Activated CD4-positive, alpha-beta T cell treated with anti-CD3 and anti-CD28 coated beads for 4 hours (primary cell): ENCODE data around the gene CDKL2.

Experiments
- DNase-seq, 2 donors: peaks; one replicate each; pipeline ENCODE4 v3.0.0-alpha.2; 2020

Gene CDKL2

DNA sequence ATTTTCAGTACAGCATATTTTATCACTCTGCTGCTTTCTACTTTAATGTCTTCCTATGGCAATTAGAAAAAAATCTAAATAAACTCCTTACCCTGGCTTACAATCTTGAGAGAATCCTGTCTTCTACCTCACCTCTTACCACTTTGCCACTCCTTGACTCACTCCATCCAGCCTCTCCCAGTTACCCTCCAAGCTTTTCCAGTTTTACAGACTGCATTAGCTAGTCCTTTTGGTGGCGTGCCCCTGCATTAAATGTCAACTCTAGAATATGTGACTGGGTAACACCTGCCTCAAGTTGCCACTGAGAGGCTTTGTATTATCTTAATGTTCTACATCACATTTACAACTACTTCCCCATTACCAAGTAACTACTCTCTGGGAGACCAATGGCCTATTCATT is 7.5 kb upstream of the CDKL2 start:
- DNase-seq: no peak

DNA sequence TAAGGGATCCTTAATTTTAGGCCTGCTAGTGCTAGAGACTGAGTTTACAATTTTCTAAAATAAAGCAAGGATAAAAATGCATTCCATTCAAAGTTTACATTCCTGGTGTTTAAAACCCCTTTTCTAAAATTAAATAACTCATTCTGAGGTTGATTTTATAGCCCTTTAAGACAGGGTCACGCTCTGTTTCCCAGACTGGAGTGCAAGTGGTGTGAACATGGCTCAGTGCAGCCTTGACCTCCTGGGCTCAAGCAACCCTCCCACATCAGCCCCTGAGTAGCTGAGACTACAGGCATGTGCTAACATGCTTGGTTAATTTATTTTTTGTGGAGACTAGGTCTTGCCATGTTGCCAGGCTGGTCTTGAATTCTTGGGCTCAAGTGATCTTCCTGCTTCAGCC is 6.8 kb upstream of the CDKL2 start:
- no peak for DNase-seq

DNA sequence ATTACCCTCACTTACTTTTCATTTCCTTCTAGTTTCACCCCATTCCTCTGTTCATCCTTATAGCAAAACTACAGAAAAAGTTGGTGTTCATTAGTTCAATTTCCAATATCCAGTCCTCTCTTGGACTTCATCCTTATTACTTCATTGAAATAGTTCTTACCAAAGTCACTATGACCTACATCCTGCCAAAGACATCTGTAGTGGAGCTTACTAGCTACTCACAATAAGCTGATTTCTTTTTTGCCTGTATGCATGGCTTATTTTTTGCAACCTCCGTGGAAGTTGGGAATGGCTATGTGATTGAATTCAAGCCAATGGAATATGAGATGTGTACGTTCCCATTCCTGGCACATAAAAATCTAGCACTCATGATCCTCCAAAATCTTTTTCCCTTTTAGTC is 4.6 kb upstream of the CDKL2 start:
- DNase-seq: no peak

DNA sequence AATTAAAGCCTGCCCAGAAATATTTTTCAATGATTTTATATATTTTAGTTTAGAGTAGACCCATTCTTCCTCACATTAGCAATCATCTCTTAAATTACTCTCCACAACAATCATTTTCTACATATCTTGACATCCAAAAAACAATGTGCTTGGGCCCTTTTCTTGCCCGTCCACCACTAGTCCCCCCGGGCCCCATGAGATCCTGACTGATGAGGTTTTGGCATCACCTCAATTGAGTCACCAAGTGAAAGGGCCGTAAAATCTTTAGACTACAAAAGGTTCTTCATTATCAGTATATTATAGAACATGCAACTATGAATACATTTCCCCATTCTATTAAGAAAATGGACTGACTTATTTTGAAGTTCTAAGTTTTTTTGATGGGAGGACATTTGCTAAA is 4.0 kb upstream of the CDKL2 start:
- no peak for DNase-seq

DNA sequence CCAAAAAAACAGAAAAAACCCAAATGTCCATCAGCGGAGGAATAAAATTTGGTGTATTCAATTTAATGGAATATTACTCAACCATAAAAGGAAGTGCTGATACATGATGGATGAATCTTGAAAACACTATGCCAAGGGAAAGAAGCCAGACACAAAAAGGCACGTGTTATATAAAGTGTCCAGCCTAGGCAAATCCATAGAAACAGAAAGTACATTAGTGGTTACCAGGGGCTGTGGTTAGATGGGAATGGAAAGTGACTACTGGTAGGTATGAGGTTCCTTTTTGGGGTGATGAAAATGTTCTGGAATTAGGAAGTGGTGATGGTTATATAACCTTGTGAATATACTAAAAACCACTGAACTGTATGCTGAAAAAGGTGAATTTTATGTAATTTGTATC is 3.5 kb upstream of the CDKL2 start:
- DNase-seq: no peak

DNA sequence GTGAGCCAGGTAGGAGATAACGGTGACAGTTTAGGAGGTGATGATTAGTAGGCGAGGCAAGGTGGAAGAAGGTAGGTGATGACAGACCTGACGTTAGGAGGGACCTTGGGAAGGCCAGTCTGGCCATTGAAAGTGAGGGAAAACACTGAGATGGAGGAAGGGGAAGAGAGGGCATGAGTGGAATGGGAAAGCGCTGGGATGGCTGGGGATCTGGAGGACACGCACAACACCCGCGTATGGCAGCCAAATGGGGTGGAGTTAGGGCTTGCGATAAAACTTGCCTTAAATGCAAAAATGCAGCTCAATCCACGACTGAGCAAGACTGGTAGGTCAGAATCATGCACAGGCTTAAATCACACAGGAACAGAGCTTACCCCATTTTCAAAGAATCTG is 605 bp upstream of the CDKL2 start:
- DNase-seq: no peak

DNA sequence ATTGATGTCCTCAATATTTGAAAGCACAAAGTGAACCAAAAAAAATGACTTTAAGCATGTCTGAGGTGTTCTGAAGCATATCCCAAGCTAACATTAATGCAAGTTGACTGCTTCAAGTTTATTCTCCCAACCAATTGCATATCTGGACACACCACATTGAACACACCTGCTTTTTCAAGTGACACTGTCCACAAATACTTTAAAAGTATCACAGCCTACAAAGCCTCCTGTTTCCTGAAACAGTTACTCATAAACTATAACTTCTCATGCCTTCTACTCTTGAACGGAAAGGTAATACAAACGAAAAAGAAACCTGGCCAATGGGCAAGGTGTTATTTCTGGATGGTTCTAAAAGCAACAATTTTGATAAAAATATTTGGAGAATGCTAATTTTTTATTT is 1.1 kb downstream of the CDKL2 start:
- DNase-seq: no peak

DNA sequence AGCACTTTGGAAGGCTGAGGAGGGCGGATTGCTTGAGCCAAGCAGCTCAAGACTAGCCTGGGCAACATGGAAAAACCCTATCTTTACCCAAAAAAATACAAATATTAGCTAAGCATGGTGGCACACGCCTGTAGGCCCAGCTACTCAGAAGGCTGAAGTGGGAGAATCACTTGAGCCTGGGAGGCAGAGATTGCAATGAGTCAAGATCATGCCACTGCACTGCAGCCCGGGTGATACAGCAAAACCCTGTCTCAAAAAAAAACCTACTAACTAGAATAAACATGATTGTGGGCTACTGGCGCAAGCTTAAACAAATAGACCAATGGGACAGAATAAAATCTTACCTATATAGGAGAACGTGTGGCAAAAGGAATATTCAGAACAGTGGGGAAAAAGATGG is 7.3 kb downstream of the CDKL2 start:
- no peak for DNase-seq

DNA sequence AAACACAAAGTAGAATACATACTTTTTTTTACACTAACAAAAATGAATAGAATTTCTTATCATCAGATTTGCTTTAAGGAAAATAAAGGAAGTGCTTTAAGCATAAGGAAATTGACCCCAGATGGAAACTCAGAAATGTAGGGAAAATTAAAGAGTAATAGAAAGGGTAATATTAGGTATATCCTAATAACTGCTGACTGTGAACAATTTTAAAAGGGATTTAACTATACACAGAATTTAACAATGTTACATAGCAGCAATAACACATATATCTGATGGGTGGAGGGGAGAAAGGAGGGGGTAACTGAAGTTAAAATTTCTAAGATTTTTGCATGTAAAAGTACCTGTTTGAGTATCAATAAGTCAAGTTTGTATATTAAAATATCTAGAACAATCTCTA is 8.6 kb downstream of the CDKL2 start:
- no peak for DNase-seq

DNA sequence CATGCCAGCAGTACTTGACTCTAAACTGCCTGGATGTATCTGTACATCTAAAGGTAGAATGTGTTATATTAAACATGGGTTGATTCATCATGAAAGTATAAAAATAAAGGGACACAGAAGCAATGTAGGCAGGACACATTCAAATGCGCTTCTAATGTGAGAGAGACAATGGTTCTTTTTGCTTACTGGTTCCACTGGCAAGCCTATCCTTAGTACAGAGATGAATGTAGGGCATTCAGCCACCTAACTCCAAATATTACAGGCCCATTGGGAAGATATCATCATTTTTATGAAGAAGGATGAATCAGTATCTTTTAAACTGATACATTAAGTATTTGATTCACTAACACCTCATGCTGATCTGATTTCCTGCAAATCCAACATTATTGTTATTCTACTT is 18.0 kb downstream of the CDKL2 start:
- DNase-seq: no peak

DNA sequence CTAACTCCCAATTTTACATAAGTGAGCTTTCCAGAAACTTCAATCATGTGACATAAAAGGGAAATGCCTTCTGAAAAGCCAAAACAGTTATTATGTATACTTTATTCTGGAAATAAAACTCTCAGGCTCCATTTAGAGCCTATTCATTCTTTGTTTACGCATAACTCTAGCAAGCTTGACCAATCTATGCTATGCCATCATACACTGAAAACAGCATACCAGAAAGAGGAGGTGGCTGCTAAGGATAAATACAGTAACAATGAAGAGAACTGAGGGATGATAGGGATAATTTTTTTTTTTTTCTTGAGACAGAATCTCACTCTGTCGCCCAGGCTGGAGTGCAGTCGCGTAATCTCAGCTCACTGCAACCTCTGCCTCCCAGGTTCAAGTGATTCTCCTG is 24.4 kb downstream of the CDKL2 start:
- no peak for DNase-seq

DNA sequence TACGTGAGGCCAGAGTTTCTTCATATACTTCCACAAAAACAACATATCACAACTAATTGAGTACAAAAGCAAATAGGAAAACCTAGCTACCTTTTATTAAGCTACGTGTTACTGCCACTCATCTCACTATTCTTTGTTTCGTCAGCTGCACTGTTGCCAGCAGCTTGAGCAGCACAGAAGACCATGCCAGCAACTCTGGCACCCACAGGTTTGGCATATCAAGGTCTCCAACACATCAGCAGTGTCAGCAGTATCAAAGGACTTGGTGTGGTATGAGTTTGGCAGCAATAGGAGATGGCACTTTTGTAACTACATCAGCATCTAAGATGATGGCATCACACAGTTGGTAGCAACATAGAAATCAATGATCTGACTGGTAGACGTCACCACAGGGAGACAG is 30.7 kb downstream of the CDKL2 start:
- no peak for DNase-seq

DNA sequence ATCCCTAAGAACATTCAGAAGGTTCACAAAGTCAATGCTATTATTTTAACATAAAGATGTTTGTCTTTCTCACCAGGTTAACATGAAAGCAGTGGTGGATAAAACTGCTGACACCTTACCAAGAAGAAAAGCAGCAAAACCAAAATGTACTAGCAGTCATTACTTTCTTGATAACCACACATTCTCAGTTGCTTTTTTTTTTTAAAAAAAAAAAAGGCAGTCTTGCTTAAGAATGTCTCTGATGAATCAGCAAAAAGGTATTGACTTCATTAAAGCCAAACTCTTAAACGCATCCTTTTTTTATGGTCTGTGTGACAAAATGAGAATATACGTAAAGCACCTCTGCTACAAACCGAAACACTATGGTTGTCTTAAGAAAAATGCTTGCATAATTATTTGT is 31.9 kb downstream of the CDKL2 start:
- no peak for DNase-seq

DNA sequence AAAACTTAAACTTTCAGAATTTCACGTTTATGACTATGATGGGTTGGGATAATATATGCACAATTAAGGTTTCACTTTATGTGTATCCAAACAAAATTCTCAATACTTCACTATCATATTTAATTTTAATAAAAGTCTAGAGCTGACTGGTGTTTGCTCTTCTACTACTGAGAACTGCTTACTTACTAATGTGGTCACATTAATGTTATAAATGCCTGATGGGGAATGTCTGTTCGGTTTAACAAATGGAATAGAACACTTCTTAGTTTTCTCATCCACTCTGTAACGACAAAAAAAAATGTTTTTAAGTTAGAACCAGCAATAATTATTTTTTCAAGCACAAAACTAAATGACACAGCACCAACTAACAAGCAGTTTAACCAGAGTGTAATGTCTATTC is 34.3 kb downstream of the CDKL2 start:
- no peak for DNase-seq

DNA sequence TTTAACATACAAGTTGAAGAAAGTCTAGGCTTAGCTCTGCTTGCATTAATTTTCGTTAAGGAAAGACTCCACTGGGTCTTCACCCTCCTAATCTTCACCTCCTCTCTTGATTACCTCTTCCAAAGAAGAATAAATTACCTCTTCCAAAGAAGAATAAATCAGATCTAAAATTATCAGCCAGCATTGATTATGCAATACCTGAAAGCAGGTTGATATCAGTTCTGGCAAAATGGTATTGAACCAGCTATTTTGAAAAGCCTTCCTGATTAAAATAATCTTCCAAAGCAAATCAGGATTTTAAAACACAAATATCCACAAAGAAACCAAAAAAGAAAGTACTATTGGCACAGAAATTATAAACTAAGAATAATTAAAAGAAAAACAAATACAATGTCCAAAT is 36.9 kb downstream of the CDKL2 start:
- DNase-seq: no peak

DNA sequence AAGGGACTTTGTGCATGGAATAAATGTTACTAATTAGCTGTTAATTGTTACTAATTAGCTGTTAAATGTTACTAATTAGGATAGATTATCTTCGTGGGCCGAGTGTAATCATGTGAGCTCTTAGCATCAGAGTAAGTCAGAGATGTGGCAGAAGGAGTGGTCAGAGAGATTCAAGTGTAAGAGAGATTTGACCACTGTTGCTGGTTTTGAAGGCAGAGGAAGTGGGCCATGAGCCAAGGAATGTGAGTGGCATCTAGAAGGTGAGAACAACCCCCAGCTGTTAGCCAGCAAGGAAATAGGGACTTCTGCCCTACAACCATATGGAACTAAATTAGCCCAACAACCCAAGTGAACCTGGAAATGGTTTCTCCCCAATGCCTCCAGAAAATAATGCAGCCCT is 46.3 kb downstream of the CDKL2 start:
- no peak for DNase-seq

DNA sequence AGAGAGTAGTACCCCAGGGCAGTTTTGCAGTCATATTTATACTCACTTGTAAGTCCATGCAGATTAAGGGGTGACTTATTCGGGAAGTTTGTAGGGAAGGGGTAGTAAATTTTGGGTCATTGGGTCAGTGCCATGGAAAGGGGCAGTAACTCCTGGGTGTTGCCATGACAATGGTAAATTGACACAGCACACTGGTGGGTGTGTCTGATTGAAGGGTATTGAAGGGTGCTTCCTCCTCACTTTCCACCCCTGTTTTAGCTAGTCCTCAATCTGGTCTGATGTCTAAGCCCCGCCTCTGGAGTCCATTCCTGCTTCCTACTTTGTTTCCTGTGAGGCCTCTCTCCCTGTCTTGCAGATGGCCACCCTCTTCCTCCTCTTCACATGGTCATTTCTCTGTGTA is 62.6 kb downstream of the CDKL2 start:
- no peak for DNase-seq

DNA sequence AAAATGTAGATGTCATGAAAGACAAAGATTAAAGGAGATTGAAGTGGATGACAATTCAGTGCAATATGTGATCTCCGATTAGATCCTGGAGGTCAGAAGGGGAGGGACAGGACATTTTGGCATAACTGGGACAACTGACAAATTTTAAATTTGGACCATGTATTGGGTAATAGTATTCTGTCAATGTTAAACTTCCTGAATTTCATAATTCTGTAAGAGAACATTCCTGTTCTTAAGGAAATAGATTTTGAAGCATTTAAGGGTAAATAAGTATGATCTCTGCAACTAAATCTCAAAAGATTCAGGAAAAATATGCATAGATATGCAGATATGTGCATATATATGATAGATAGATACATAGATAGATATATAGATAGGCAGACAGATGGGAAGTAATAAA is 63.4 kb downstream of the CDKL2 start:
- DNase-seq: no peak

DNA sequence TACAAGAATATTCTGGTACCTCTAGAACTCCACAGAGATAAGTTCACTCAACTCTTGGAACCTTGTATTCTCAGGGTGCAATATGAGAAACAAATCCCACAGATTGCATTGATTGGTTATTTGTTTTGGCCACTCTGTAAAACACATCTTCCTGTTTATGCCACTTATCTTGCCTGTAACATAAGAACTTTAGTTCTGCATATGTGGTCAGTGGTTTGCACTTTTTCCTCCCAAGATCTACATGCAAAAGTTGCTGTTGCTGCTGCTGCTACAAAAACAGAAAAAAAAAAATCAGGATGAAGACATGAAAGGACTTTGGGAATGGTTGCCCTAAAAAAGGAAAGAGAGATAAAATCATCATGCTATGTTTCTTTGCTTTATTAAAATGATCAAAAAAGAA is 64.8 kb downstream of the CDKL2 start:
- no peak for DNase-seq

DNA sequence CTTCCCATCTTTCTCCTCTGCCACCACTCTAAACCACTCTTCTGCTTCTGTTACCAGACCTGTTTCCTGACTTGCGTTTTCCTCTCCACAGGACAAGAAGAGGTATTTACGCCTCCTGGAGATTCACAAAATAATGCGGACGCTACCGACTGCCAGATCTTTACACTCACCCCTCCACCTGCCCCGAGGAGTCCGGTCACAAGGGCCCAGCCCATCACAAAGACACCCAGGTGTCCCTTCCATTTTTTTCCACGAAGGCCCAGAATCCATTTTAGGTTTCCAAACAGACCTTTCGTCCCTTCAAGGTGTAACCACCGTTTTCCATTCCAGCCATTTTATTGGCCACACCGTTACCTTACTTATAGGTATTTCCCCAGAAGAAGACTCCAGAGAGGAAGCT is 66.3 kb downstream of the CDKL2 start:
- DNase-seq: no peak

DNA sequence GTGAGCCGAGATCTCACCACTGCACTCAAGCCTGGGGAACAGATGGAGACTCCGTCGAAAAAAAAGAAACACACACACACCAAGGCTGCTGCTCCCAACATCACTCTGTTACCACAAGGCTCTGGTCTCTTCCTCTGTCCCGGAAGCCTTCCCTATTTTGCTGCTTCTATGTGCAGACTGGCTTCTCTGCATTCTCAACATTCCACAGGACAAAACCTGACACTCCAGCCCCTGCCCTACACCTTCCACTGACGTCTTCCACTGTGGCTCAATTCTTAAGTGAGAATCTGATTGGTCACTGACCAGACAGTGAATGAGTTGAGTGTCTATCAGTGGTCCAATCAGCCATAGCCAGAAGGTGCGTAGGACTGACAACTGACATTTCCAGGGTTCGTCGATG is 68.5 kb downstream of the CDKL2 start:
- no peak for DNase-seq

DNA sequence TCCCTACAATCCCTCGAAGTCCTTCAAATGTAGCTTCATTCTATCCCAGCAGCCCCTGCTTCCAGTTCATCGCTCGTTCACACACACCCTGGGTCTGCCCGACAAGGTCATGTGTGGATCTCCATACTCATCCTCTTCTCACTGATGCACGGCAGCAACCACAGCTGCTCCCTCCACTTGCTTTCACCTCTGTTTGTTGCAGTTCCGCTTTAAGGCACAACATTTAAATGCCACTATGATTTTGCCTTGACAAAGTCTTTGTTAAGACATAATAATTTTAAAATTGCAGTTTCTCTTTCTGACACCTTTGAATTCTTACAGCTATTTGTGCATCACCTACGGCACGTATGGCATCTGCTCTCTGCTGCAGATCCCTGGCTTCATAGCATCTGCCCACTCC is 72.6 kb downstream of the CDKL2 start:
- no peak for DNase-seq

DNA sequence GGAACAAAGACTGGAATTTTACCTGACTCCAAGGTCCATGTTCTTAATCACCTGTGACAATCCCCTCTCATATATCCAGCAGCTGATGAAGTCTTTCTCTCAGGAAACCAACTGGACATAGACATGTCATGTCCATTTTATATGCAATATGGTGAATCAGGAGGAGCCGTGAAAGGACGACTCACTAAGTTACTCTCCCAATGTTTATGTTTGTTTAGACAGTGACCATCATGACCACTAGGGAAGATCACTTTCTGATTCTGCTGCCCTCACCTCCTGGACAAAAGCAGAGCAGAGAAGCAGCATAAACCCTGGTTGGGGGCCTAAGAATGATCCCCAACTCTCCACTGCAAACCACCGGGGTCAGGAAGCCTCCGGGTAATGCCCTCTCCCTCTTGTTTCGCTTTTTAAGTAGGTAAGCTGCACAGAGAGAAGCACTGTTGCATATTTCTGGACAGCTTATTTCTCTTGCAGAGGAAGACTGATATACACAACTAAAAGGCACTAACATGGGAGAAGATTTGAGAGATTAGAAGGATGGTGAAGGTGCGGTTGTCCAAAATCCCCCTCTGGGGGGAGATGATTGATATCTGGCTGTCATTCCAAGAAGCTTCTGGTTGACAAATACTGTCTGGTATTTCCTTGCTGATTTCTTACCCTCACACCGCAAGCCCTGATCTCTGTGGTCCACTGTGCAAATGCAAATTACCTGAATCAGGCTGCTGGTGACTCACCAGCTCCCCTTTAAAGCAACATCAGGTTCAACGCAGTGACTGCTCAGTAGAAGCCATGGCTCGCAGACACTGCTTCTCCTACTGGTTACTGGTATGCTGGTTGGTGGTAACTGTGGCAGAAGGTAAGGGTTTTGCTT is 74.8 kb downstream of the CDKL2 start, which contains the start of gene ODAPH:
ODAPH (plus strand) TSS at position 773 of the 871 bp plus-strand sequence; CDS start at position 790, 17 bp downstream.
- peak; percentile 16 to 19 for DNase-seq

DNA sequence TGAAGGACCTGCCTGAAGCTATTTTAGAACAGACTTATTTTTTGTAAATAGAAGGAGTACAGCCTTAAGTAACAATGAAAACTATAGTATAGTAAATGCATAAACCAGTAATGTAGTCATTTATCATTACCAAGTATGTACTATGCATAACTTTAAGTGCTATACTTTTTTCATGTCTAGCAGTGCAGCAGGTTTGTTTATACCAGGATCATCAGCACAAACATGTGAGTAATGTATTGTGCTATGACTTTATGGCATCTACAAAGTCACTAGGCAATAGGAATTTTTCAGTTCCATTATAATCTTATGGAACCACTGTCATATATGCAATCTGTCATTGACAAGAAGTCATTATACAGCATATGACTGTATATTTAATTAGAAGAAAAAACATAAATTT is 77.9 kb downstream of the CDKL2 start:
- DNase-seq: no peak

DNA sequence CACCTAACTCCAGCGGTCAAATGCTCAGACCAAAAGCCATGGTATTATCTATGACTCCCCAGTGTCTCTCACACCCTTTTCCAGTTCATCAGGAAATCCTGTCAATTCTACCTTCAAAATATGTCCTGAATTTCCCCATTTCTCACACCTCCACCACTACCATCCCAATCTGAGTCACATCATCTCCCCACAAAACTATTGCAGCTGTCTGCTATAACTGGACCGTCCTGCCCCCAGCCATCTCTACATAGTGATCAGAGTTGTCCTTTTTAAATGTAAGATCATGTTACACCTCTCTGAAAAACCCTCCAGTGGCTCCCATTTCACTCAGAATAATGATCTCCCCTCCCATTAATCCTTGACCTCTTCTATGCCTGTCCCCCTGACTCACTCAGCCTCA is 81.3 kb downstream of the CDKL2 start:
- no peak for DNase-seq
